NCI-H2171 (cell line): Measurements from ENCODE around the gene AP5Z1.

Experiments used
- DNase-seq: peaks from one replicate; lab custom pipeline; 2025; lab: John Stamatoyannopoulos, UW

The AP5Z1 gene

DNA sequence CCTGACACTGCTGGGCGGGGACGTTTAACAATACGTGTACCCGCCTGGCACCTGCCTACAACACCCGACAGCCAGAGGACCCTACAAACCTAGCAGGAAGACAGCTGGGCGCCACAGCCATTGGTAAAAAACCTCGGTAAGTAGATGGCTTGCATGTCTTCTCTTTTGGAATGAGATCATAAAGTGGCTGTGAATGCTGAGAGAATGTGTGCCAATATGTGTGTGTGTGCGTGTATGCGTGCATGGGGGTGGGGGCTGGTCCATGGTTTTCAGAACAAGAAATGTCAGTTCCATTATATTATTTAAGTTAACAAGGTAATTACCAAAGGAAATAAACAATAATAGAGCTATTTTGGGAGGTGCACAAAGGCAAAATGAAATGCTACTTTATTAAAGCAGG, 47.3 kb downstream of the AP5Z1 start:
- DNase-seq, result no peak

GRCh38 chr7:4823441-4824119, 48.2 kb downstream of the AP5Z1 start:
- DNase-seq, result no peak

- DNase-seq, result no peak
Observed at GRCh38 chr7:4824120-4824775, 48.8 kb downstream of the AP5Z1 start.

DNA sequence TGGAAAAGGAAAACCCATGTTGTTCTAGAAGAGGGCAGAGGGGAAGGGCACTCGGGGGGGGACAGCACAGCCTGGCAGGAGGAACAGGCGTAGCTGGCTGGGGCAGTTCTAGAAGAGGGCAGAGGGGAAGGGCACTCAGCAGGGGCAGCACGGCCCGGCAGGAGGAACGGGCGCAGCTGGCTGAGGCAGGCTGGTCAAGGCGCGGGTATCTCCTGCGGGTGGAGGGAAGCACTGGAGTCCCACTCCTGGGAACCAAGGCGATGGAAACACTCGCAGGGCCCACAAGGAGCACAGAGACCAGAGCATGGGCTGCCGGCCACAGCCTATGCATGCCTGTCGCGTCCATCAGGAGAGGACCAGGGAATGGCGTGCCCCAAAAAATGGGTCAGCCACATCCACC, 49.7 kb downstream of the AP5Z1 start:
- no peak for DNase-seq

- no peak for DNase-seq
Observed at GRCh38 chr7:4828720-4829383, 53.4 kb downstream of the AP5Z1 start.

GRCh38 chr7:4830176-4830575, 54.8 kb downstream of the AP5Z1 start:
- DNase-seq, result peak; percentile 37

GRCh38 chr7:4831723-4832495, 56.5 kb downstream of the AP5Z1 start:
- DNase-seq, result no peak

- DNase-seq, result no peak
Observed at GRCh38 chr7:4832711-4833110, 57.3 kb downstream of the AP5Z1 start.

DNA sequence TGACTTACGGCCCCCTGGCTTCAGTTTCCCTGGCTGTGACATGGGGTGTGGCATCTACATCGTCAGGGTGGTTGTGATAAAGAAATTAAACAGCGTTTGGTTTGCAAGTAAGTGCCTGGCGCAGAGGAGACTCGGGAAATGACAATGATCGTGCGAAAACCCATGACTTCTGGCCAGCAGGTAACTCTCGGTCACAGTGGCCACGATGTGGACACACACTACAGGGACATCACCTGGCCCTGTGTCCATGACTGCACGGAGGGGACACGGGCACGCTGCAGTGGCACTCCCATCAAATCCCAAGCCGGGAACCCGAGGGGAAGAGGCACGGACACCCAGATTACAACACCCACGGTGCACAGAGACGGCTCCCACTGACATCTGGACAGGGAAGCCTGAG, 57.8 kb downstream of the AP5Z1 start:
- DNase-seq, result no peak

- no peak for DNase-seq
Observed at GRCh38 chr7:4833691-4834600, 58.5 kb downstream of the AP5Z1 start.

- DNase-seq, result no peak
Observed at GRCh38 chr7:4834601-4835397, 59.4 kb downstream of the AP5Z1 start.

DNA sequence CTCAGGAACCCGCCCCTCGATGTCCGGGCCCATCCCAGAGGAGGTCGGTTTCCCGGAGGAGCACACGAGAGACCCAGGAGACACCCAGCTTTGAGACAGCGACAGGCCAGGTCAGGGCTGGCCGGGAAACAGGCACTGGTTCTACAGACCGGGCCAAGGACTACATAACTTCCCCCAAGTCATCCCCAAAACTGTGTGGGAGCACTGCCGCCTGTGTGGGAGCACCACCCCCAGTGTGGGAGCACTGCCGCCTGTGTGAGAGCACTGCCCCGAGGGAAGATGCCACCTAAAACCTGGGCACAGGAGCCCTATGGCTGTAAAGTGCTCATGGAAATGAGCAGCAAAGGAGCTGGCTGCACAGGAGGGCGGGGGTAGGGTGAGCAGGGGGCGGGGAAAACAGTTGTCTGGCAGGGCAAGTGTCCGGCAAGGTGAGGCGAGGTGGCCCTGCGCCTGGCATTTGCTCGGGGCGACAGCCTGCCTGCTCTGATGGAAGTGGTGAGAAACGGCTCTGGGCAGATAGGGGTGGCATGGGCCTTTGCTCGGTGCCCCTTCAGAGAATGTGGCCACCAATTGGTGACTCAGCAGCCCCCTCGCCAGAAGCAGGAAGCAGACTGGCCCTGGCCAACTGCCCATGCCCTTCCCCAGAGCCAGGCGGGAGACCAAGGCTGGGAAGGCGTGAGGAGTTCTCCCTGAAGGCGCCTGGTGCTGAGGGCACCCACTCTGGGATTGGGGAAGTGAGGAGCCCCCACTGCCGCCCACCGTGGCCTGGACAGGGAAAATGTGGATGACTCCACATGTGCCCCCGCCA, 60.2 kb downstream of the AP5Z1 start:
- DNase-seq, result no peak

- DNase-seq, result no peak
Observed at GRCh38 chr7:4836206-4836661, 60.8 kb downstream of the AP5Z1 start.

GRCh38 chr7:4837041-4837802, 61.8 kb downstream of the AP5Z1 start:
- DNase-seq, result no peak

DNA sequence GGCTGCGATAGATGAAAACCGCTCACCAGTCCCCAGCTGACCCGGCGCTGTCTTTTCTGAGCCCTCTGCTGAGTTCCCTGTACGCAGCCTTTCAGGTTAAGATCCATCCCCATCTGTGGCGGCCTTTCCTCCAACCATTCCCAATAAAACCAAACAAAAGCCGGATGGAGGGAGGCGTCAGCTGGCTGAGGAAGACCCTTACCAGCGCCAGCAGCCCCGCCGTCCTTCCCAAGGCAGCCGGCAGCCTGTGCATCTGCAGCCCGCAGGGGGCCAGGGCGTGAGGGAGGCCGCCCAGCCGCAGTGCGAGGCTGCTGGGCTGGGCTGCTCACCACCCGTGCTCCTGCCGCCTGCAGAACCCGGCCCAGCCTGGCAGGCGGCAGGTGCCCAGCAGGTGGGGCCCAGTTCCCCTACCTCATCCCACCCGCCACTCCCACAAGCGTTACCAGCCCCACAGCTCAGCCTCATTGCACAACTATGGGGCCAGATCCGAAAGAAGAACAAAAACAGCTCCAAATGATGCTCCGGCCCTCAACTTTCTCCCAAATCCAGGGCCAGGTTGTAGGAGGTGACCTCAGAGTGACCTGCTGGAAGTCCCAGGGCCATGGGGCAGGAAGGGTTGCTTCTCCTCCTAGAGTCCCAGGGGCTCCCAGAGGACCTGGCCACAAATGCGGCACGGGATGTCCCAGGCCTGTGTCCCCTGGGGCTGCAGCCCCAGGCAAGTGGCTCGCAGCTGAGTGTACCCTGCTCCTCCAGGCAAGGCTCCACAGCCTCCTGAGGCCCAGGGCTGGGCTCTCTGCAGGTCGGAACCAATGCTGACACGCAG, 62.6 kb downstream of the AP5Z1 start:
- peak; percentile 31 for DNase-seq

DNA sequence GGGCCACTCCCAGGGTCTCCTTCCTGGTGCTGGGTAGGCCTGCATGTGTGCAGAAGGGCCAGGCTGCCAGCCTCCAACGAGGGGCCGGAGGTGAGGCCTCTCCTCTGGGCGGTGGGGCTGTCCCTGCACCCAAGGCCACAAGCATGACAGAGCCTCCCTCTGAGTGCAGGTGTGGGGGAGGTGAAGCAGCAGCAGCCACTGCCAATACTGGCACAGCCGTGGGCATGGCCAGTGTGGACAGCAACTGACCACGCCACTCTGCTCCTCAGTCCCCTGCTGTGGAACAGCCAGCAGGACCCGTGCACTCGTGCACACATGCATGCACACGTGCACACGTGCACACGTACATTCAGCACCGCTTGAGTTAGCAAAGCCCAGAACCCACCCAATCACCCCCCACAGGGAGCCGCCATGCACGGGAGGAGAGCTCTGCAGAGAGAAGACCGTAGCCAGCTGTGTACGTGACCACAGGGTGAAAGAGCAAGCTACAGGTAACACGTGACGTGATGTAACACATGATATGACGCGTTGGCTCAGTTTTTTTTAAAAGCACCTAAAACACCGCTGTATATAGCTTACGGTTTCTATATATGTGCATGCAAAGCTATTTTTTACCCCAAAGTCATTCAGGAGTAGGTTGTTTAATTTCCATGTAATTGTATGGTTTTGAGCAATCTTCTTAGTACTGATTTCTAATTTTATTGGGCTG, 63.4 kb downstream of the AP5Z1 start:
- DNase-seq, result no peak

DNA sequence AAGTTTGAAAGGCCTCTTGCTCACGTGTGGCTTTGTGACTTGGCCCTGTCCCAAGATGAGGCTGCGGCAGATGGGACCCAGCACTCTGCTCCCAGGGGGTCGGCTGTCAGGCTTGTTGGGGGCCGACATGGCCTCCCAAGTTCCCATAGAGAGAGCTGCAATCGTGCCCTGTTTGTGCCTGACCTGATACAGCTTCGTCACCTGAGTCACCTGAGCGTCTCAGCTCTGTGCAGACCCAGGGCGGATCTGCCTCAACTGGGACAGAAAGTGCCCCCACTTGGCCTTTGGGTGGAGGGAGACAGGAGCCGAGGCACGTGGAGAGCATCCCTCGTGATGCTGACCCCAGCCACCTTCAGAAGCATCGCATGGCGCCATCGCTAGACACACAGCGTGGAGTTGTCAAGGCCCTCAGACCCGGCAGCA, 64.7 kb downstream of the AP5Z1 start:
- peak; percentile 80 for DNase-seq
